Stimulated activated CD8-positive, alpha-beta memory T cell treated with anti-CD3 and anti-CD28 coated beads, Interleukin-7, amount 100 ng/mL, for 1 hour (primary cell): ENCODE results near the gene CBS.
"Not testable (repeated sequence)": the region's sequence is repeated elsewhere in the genome, so short reads cannot be mapped to it uniquely, and the experiment has no call there.

Experiments used
- DNase-seq, 2 donors: peaks; one replicate each; pipeline ENCODE4 v3.0.0-alpha.2; 2020; ENCODE audit warnings: low read depth in 2 of 2

Gene CBS

GRCh38 chr21:43068065-43068464, 7.6 kb downstream of the CBS start:
- DNase-seq, result not testable (repeated sequence)

GRCh38 chr21:43066690-43067089, 8.9 kb downstream of the CBS start:
- DNase-seq, result not testable (repeated sequence)

- DNase-seq, result not testable (repeated sequence)
Observed at GRCh38 chr21:43065991-43066390, 9.6 kb downstream of the CBS start.

GRCh38 chr21:43064265-43064917, 11.2 kb downstream of the CBS start:
- not testable (repeated sequence) for DNase-seq

GRCh38 chr21:43062955-43063664, 12.5 kb downstream of the CBS start:
- not testable (repeated sequence) for DNase-seq

GRCh38 chr21:43053112-43053511, 22.5 kb downstream of the CBS start:
- DNase-seq, result not testable (repeated sequence)

- not testable (repeated sequence) for DNase-seq
Observed at GRCh38 chr21:43045876-43046821, 29.5 kb downstream of the CBS start.

- DNase-seq, result not testable (repeated sequence)
Observed at GRCh38 chr21:43045165-43045875, 30.3 kb downstream of the CBS start.

GRCh38 chr21:43044547-43044946, 31.1 kb downstream of the CBS start:
- not testable (repeated sequence) for DNase-seq

- not testable (repeated sequence) for DNase-seq
Observed at GRCh38 chr21:43043291-43043690, 32.3 kb downstream of the CBS start.

GRCh38 chr21:43042169-43042568, 33.5 kb downstream of the CBS start:
- DNase-seq, result not testable (repeated sequence)

- DNase-seq, result not testable (repeated sequence)
Observed at GRCh38 chr21:43038659-43039044, 37.0 kb downstream of the CBS start.

GRCh38 chr21:43037918-43038658, 37.5 kb downstream of the CBS start:
- DNase-seq, result not testable (repeated sequence)

- DNase-seq, result not testable (repeated sequence)
Observed at GRCh38 chr21:43036889-43037288, 38.7 kb downstream of the CBS start.

GRCh38 chr21:43034826-43035225, 40.8 kb downstream of the CBS start:
- DNase-seq, result no peak

- no peak for DNase-seq
Observed at GRCh38 chr21:43034101-43034500, 41.5 kb downstream of the CBS start.

GRCh38 chr21:43031121-43031619, 44.5 kb downstream of the CBS start:
- no peak for DNase-seq

- DNase-seq, result no peak
Observed at GRCh38 chr21:43029785-43030184, 45.9 kb downstream of the CBS start.

GRCh38 chr21:43027846-43028731, 47.5 kb downstream of the CBS start:
- DNase-seq, result no peak
